Stimulated activated CD4-positive, alpha-beta T cell treated with anti-CD3 and anti-CD28 coated beads, TNF-alpha, amount 100 ng/mL, for 48 hours (primary cell): ENCODE results near the gene LMX1A.

Experiments used
- DNase-seq, 3 donors: peaks; one replicate each; pipeline ENCODE4 v3.0.0-alpha.2; 2020; ENCODE audit warnings: low read depth in 3 of 3

Gene LMX1A

DNA sequence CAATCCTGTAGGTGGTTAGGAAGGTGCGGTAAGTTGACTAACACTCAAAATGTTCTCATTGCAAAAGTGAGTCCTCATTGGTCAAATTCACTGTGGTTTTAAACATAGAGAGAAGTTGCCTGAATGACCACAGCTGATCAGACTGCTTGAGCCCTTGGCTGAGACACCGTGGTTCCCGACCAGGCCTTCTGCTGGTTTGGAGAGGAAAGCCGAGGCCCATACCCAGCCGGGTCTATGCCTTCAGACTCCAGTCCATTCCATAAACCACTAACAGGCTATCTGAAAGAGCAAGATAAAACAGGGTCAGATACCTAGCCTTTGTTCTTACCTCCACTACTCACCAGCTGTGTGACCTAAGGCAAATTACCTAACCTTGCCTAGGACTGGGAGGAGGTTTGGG is 133.9 kb downstream of the LMX1A start:
- no peak for DNase-seq

DNA sequence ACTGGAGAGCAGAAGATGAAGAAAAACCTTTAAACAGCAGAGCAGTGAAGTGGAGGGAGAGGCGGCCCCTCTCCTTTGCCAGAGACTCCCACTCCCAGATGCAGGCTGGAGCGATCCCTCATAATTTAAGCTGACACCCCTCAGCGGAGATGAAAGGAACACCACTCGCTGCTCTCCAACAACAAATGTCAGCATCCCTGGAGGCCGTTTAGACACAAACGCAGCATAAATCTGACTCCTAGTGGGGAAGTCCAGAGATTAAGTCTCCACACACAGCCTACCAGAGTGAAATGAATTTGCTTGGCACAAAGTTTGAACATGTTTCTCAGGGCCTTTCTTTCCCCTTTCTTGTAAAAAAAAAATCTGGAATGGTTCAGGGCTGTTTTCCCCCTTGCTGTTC is 137.8 kb downstream of the LMX1A start:
- DNase-seq: no peak

DNA sequence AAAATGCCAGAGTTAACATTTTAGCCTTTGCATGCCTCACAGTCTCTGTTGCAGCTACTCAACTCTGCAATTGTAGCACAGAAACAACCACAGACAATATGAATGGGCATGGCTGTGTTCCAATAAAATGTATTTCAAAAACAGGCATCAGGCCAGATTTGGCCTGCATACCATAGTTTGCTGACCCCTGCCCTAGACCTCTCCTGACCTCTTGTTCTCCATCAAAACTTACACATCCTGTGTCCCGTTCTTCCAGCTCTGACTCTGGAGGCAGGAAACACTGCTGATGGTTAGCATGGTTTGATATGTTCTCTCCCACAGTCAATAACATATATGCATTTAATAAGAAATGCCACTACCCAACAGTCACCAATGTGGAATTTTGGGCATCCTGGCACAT is 138.6 kb downstream of the LMX1A start:
- DNase-seq: no peak

DNA sequence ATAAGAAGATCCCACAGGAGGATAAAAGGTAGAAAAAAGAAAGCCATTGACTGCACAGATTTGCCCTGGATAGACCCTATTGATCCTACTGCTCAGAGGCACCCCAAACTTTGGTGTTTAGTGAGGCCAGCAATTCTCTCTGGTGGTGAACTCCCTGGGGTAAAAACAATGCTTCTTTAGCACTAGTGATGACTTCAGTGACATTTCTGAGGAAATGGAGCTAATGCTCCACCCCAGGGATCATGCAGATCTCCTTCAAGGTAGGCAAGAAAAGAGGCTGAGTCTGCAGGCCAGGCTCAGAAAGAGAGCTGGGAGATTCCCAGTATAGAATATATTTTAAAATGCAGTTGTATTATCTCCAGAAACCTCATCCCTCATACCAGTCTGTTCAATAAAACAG is 140.3 kb downstream of the LMX1A start:
- DNase-seq: no peak

DNA sequence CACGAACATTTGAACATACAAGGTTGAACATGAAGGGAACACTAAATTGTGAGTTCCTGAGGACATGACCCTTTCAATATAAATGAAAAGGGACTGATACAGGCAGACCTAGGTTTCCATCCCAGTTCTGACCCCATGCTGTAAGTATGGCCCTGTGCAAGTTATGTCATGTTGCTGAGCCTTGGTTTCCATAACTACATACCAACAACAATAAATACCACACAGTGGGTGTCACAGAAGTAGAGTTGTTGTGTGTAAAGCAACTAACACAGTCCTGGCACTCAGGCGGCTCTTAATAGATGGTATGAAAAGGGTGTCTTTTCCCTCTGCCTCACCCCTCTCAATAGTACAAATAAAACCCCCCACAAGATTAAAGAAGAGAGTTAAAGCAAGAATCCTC is 140.8 kb downstream of the LMX1A start:
- DNase-seq: no peak

DNA sequence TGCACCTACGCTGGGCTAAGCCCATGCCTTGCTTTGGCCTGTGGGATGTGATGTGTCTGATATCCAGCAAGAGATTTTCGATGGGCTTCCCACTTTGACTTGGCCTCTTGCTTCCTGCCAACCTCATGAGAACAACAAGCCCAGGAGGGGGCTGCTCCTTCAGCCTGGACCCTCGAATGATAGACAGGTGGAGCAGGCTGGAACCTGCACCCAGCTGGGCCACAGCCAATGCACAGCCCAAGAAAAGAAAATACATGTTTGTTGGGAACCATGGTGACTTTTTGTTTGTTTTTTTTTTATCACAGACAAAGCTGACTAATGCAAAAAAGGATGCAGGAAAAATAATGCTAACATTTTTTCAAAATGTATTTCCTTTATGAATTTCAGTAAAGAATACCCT is 144.3 kb downstream of the LMX1A start:
- no peak for DNase-seq

DNA sequence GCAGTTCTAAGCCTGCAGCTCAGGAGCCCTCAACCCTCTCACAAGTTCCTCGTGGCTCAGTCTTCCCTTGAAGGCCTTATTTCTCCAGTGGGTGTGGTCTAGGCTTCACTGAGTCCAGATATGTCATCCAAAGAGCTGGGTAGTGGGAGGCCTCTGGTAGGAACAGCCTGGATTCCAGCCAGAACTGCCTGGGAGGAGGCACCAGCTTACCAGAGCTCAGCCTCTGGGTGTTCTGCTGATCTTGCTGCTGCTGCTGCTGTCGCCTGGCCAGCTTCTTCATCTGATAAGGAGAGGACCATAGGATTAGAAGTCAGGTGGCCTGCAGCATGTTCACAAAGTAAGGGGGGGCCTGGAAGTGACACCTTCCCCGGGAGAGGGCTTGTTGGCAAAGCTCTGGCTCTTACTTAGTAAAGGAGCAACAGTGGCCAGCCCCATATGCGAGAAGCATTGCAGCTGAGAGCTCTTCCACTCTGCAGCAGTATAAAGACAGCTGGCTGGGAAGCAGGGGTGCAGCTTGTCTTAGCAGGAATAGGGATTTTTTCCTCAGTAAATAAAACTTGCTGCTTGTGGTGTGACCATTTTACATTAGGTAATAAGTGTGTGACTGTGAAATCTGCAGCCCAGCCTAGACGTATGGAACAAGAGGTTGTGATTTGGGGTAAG is 148.5 kb downstream of the LMX1A start:
- DNase-seq: no peak

DNA sequence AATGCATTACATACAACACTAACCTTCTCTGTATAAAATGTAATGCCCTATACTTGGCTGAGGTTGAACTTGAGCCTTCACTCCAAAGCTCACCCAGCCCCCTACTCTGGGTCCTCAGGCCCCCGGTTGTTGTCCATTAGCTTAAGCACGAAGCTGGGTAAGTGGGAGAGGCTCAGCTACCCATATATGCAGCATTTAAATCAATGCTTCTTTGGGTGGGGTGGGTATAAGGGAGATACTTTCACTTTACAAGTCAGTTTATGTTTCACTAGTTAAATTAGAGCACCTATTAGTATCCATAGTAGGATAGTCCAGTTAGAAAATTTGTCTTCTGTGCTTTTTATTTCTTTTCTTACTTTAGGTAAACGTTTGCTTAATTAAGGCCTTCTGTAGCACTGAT is 151.4 kb downstream of the LMX1A start:
- DNase-seq: no peak

DNA sequence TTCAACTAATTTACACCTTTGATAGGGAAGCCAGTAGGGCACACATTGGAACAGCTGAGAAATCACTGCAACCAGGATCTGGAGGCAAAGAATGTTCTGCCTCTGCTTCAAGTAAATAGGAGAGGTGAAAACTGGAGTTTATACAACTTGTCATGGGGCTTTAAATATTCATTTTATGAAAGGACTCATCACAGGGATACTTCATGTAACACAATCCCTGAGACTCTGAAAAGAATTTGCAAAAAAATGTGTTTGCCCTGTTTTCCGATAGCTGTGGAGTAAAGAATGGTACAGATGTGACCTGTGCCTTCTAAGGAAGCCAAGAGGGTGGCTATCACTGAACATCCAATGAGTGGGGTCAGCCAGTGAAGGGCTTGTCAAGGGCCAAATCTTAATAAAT is 152.0 kb downstream of the LMX1A start:
- DNase-seq: no peak

DNA sequence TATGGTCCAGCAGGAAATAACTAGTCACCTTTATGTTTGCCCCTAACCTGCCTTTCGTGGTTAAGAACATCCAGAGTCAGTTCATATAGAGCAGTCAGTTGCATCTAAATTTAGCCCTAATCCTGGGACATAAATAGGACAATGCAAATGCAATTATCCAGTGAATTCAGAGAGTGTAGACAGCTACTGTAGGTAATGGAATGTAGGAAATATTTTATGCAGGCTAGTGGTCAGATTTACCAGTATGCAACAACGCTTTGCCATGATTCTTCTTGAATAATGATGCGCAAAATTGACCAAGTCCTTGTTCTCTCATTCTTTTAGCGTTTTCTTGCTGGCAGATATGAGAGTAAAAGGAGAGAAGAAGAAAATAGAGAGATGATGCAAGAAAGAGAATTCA is 165.4 kb downstream of the LMX1A start:
- no peak for DNase-seq

DNA sequence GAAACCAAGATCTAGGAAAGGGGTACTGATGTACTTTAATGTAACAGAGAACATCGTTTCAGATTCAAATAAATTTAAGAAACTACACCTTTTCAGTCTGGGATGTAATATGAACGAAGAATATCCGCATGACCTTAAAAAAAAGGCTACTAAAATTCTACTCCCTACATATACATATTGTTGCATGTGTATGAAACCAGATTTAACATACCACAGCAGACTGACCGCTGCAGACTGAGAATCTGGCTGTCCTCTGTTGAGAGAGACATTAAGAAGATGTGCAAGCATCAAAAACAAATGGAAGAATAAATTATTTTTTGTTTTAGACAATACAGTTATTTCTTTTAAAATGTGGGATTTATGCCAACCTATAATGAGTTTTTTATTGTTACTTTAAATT is 166.6 kb downstream of the LMX1A start:
- no peak for DNase-seq

DNA sequence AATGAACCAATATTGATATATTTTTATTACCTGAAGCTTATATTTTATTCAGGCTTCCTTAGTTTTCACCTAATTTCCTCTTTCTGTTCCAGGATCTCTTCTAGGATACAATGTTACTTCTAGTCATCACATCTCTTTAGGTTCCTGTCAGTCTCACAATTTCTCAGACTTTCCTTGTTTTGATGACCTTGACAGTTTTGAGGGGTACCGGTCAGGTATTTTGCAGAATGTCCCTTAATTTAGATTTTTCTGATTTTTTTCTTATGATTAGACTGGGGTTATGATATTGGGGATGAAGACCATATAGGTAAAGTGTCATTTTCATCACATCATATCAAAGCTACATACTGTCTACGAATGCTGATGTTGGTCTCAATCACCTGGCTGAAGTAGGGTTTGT is 167.5 kb downstream of the LMX1A start:
- DNase-seq: no peak

DNA sequence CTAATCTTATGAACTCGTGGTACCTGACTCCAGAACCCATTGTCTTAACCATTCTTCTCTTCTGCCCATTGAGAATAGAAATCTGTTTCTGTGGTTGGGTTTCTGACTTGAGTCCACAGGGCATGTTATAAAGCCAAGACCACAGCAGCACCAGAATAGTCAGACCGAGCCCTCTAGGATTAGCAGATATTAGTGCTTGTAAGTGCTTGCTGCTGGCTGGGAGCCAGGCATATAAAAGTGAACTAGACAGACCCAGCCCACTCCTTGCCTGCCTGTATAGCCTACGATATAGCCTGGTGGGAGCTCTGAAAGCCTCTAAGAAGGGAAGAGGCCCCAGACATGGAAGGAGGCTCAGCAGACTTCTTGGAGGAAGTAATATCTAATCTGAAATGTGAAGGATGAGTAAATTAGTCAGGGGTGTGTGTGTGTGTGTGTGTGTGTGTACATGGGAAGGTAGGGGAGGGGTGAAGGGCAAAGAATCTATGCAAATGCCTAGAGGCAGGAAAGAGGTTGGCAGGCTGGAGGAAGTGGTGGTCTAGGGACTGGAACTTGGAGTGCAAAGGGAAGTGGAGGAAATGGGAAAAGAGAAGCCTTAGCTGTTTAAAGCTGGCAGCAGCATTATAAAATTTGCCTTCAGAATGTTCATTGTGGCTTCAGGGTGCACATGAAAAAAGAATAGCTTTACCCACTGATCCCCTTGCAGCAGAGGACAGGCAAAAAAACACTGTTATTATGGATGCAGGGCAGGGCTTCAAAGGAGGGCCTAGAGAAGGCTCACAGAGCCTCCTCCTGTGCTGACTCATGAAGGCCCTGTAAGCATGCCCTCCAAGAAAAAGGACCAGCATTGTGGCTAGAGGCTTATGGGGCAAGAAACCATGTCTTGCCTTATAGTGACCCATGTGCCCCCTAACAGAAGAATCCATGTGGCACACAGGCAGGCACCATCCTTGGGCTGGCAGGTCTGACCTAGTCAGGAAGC is 169.2 kb downstream of the LMX1A start:
- DNase-seq: no peak

DNA sequence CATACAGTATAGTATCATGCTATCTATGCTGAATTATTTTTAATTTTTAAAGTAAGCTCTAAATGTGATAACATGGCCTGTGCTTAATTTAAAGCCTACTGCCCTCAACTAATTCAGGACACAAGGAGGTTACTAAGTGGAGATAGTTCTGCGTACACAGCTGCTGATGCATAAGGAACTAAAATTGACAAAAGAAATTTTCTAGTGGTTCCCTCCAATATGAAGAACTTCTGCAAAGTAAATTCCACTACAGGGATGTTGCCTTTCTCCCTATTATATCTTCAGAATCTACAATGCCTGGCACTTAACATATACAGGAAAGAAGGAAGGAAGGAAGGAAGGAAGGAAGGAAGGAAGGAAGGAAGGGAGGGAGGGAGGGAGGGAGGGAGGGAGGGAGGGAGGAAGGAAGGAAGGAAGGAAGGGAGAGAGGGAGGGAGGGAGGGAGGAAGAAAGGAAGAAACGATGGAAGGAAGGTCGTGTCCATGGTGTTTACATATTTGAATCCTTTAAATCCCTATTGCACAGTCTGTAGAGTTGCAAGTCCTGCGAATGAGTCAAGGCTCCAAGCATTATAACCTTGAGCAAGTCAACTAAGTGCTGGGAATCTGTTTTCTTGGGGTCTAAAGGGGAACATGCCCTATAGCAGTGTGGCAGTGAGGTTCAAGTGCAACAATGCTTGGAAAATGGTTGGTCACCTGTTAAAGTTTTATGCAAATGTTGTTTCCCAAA is 171.2 kb downstream of the LMX1A start:
- DNase-seq: no peak

DNA sequence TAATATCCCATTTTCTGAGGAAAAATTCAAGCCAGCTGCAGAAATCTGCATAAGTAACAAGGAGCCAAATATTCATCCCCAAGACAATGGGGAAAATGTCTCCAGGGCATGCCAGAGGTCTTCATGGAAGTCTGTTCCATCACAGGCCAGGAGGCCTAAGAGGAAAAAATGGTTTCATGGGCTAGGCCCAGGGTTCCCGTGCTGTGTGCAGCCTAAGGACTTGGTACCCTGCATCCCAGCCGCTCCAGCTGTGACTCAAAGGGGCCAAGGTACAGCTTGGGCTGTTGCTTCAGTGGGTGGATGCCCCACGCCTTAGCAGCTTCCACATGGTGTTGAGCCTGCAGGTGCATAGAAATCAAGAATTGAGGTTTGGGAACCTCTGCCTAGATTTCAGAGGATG is 173.5 kb downstream of the LMX1A start:
- no peak for DNase-seq

DNA sequence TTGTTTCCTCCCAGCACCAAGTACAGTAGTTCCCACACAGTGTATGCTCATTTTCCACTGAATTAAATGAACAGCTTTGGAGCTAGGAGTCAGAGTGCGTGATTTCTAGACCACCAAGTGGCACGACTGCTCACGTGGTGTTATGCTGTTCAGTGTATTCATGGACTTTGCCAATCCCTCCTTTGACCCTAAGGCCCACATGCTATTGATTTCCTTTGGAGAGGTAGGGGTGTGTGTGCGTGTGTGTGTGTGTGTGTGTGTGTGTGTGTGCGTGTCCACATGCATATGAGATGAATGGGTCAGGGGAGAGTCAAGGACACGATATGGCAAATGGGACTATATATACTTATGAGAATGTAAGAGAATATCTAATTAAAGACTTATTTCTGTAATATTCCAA is 177.2 kb downstream of the LMX1A start:
- DNase-seq: no peak

DNA sequence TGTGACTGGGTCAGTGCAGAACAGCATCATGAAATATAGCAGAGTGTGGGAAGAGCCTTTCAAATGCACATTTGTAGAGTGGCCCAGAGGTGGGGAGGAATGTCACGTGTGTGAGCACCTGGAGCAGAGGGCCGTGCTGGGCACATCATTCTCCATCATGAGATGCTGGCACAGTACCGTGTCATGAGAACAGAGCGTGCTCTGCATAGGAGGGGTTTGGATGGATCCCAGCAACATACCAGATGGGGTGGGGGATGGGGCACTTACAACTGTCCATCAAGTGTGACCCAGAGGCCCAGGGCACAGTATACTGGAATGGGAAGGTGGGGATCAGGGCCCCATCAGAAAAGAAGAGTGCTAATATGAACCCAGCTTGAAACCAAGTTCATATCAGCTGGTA is 182.0 kb downstream of the LMX1A start:
- no peak for DNase-seq

DNA sequence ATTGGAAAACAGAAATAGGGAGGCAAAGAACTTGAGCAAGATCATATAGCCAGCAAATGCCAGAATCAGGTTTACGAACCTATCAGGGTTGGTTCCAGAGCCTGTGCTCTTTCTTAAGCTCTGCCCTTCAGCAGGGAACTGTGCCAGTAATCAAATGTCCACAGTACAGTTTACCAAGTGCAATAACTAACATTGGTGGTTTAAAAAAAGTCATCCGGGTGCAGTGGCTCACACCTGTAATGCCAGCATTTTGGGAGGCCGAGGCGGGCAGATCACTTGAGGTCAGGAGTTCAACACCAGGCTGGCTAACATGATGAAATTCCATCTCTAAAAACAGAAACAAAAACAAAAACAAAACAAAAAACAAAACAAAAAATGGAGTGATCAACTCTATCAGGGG is 182.7 kb downstream of the LMX1A start:
- DNase-seq: no peak

DNA sequence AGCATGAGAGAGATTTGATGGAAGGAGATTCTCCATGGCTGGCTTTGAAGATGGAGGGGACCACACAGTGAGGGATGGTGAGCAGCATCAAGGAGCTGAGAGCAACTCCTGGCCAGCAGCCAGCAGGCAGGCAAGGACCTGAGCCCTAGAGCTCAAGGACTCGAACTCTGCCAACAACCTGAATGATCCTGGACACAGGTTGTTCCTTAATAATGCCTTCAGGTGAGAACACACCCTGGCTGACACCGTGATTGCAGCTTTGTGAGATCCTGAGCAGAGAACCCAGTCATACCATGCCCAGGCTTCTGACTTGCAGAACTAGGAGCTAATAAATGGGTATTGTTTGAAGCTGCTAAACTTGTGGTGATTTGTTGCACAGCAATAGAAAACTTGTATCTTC is 183.1 kb downstream of the LMX1A start:
- no peak for DNase-seq

DNA sequence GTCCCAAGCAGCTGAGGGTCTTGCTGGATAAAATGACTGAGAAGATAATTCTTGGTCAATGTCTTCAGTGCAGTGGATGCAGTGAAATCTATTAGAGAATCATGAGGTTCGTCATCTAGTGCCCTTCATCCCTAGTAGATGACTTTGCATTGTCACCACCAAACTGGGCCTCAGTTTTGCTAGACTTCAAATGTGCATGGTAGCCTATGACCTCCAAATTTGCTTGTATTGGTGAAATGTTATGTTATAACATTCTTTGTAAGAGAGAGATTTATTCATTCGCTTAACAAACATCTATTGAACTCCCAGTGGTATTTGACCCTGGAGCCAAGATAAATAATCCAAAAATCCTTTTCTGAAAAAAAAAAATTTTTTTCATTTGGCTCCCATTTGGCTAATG is 183.8 kb downstream of the LMX1A start:
- DNase-seq: no peak

DNA sequence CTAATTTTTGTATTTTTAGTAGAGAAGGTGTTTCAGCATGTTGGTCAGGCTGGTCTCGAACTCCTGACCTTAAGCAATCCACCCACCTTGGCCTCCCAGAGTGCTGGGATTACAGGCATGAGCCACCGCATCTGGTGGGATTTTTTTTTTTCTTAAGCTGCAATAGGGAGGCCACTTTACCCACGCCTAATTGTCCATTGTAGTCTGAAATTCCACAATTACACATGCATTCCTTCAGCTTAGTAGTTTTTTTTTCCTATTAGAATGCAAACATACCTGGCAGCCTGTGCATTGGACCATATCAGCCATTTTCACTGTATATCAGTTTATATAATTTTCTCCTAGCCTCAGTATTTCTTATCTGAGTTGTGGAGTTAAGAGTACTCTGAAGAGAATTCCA is 186.8 kb downstream of the LMX1A start:
- DNase-seq: no peak

DNA sequence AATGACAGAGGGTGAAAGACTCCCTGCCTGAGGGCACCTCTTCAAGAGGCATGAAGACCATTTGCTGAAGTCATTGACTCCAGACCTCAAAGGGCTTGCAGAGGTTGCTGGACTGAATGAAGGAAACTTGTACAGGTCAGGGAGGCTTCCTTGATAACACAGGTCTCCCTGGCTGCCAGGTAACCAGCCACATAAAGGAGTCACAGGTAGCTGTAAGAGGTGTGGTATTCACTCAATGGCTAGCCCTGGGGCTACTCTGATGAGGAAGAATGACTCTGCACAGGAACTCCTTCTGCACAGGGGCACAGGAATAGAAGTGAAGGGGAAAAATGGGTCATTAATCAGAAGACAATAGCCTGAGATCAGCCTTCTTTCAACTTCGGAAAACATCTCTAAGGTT is 187.5 kb downstream of the LMX1A start:
- DNase-seq: no peak

DNA sequence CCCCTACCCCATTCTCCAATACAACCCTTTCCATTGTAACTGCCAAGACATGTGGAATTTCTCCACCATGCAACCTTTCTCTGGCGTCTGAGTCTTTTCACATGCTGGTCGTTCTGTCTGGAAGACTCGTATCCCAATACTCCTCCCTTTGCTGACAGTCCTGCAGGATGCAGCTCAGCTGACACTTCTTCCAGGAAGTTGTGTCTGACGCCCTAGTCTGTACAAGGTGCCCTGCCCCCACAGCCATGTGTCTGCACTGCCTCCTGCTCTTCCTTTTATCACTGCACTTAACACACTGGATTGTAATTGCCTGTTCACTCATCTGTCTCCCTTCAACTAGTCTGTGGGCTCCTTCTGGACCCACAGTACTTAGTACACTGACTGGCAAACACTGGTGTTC is 188.0 kb downstream of the LMX1A start:
- DNase-seq: no peak
